Erythroblast (primary cell): ENCODE measurements around the gene TNFSF12.

Experiments
- GATA1 ChIP-seq: IDR thresholded peaks from 2 replicates; pipeline ENCODE4 v1.6.1; 2011; ENCODE audit warnings: low read depth, mild to moderate bottlenecking, control low read depth, low read length, moderate library complexity
- POLR2A ChIP-seq: IDR thresholded peaks from 2 replicates; pipeline ENCODE4 v1.6.1; 2011; ENCODE audit warnings: mild to moderate bottlenecking, low read length

DNA sequence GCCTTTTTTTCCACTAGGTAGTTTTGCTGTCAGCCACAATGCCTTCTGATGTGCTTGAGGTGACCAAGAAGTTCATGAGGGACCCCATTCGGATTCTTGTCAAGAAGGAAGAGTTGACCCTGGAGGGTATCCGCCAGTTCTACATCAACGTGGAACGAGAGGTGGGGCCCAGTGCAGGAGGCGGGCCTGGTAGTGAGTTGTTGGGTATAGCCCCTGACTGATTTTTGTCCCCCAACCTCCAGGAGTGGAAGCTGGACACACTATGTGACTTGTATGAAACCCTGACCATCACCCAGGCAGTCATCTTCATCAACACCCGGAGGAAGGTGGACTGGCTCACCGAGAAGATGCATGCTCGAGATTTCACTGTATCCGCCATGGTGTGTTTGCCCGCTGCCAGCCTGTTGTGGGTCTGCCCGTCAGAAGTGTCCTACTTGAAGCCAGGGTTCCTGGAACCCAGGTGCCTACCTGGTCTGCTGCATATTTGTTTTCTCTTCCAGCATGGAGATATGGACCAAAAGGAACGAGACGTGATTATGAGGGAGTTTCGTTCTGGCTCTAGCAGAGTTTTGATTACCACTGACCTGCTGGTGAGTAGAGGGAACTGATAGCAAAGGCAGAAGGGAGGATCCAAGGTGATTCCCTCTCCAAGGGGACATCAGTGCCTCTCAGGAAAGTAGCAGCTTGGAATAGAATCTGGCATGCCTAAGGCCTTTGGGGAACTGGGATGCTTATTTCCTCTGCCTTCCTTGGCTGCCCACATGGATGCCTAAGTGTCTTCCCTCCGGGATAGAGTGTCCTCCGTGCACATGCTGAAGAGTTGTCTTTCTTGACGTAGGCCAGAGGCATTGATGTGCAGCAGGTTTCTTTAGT, 28.7 kb downstream of the TNFSF12 start:
- TF ChIP-seq POLR2A, result no peak
- no peak for TF ChIP-seq GATA1
